Smooth muscle cell (in vitro differentiated cells): ENCODE results near the gene ITPKB. TPM values are rescaled to one million over a fixed set of nuclear protein-coding genes. Genes with fewer than 3 reads are reported as not detected.

ENCODE experiments used
- DNase-seq: peaks from one replicate; lab custom pipeline; 2025; ENCODE audit not compliant: unreplicated experiment; lab: John Stamatoyannopoulos, UW
- H2AFZ ChIP-seq: fragments of 200-600 bp; sonication (generic); 2 replicates; pipeline ENCODE4 v1.6.0; 2016; ENCODE audit warnings: antibody characterized with exemption, low read depth, mild to moderate bottlenecking
- H3F3A ChIP-seq: fragments of 200-600 bp; sonication (generic); 2 replicates; pipeline ENCODE4 v1.6.0; 2017; ENCODE audit warnings: antibody characterized with exemption, low read depth
- H3K27ac ChIP-seq: fragments of 200-600 bp; sonication (generic); 2 replicates; pipeline ENCODE4 v1.5.1; 2016; ENCODE audit warnings: low read depth, mild to moderate bottlenecking
- H3K27me3 ChIP-seq: fragments of 200-600 bp; sonication (generic); 2 replicates; pipeline ENCODE4 v1.6.1; 2016; ENCODE audit warnings: low read depth, mild to moderate bottlenecking
- H3K36me3 ChIP-seq: fragments of 200-600 bp; sonication (generic); 2 replicates; pipeline ENCODE4 v1.5.1; 2016; ENCODE audit warnings: low read depth
- H3K4me1 ChIP-seq: fragments of 200-600 bp; sonication (generic); 2 replicates; pipeline ENCODE4 v1.5.1; 2016; ENCODE audit warnings: low read depth
- H3K4me2 ChIP-seq: fragments of 200-600 bp; sonication (generic); 2 replicates; pipeline ENCODE4 v1.6.0; 2016; ENCODE audit warnings: mild to moderate bottlenecking
- H3K4me3 ChIP-seq: fragments of 200-600 bp; sonication (generic); 2 replicates; pipeline ENCODE4 v1.5.1; 2016; ENCODE audit warnings: mild to moderate bottlenecking
- H3K79me2 ChIP-seq: fragments of 200-600 bp; sonication (generic); 2 replicates; pipeline ENCODE4 v1.6.0; 2016; ENCODE audit warnings: low read depth, mild to moderate bottlenecking
- H3K9ac ChIP-seq: fragments of 200-600 bp; sonication (generic); 2 replicates; pipeline ENCODE4 v1.6.0; 2016; ENCODE audit warnings: low read depth
- H3K9me3 ChIP-seq: fragments of 200-600 bp; sonication (generic); replicated peaks from 2 replicates; pipeline ENCODE4 v1.5.1; 2016; ENCODE audit warnings: low read depth
- H4K20me1 ChIP-seq: fragments of 200-600 bp; sonication (generic); 2 replicates; pipeline ENCODE4 v1.6.0; 2016; ENCODE audit warnings: low read depth
- WGBS: methylation state at CpG from one replicate; pipeline ENCODE4 v1.1.7; 2016; ENCODE audit warnings: low lambda C conversion rate; 5-methylcytosine and 5-hydroxymethylcytosine counted together
- polyA plus RNA-seq: library from polyadenylated mRNA; unstranded; fragments of >200 nt; fragmentation: Nextera tagmentation; extraction: Ambion mirVana; gene quantifications from 2 replicates; pipeline ENCODE4 v1.2.1, GENCODE V29; 2016
- total RNA-seq: library from RNA; depleted of rRNA; stranded (reverse); fragments of >200 nt; gene quantifications from 2 replicates; pipeline ENCODE4 v1.2.3, GENCODE V29; 2014
- TF ChIP-seq, protein P1 (sequence below): fragments of 200-600 bp; sonication (generic); IDR thresholded peaks from 2 replicates; pipeline ENCODE4 v1.5.1; 2017; ENCODE audit warnings: borderline replicate concordance, mild to moderate bottlenecking, antibody characterized with exemption; ENCODE audit not compliant: insufficient read depth, poor library complexity, severe bottlenecking

Gene ITPKB
- total and polyA plus RNA-seq, 2 experiments from 2014 or later = 8.9 to 11.4 TPM

DNA sequence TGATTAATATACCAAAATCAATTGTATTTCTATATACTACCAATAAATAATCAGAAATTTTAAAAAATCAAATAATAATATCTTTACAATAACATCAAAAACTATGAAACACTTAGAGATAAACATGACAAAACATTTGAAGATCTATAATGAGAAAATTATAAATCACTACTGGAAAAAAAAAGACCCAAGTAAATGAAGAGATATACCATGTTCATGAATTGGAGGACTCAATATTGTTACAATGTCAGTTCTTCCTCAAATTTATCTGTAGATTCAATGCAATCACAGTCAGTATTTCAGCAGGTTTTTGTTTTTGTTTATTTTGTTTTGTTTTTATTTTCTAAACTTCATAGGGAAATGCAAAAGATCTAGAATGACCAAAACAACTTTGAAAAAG, 4.2 kb upstream of the ITPKB start:
- H3F3A ChIP-seq = no peaks in the 10 kb centered on the region
- no peak overlapping the region for H3K9ac ChIP-seq
- peaks cover 3% of the 10 kb centered on the region for H3K79me2 ChIP-seq
- H3K4me1 ChIP-seq = peaks cover 6% of the 10 kb centered on the region
- DNase-seq = no peak
- no peaks in the 10 kb centered on the region for H3K27me3 ChIP-seq
- no peak overlapping the region for H3K27ac ChIP-seq
- H3K4me2 ChIP-seq = no peak overlapping the region
- TF ChIP-seq, protein P1, sequence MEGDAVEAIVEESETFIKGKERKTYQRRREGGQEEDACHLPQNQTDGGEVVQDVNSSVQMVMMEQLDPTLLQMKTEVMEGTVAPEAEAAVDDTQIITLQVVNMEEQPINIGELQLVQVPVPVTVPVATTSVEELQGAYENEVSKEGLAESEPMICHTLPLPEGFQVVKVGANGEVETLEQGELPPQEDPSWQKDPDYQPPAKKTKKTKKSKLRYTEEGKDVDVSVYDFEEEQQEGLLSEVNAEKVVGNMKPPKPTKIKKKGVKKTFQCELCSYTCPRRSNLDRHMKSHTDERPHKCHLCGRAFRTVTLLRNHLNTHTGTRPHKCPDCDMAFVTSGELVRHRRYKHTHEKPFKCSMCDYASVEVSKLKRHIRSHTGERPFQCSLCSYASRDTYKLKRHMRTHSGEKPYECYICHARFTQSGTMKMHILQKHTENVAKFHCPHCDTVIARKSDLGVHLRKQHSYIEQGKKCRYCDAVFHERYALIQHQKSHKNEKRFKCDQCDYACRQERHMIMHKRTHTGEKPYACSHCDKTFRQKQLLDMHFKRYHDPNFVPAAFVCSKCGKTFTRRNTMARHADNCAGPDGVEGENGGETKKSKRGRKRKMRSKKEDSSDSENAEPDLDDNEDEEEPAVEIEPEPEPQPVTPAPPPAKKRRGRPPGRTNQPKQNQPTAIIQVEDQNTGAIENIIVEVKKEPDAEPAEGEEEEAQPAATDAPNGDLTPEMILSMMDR = no peak
- H3K36me3 ChIP-seq = no peaks in the 10 kb centered on the region
- no peaks in the 10 kb centered on the region for H4K20me1 ChIP-seq
- H2AFZ ChIP-seq = no peak overlapping the region
- no peaks in the 10 kb centered on the region for H3K9me3 ChIP-seq
- no peak overlapping the region for H3K4me3 ChIP-seq

DNA sequence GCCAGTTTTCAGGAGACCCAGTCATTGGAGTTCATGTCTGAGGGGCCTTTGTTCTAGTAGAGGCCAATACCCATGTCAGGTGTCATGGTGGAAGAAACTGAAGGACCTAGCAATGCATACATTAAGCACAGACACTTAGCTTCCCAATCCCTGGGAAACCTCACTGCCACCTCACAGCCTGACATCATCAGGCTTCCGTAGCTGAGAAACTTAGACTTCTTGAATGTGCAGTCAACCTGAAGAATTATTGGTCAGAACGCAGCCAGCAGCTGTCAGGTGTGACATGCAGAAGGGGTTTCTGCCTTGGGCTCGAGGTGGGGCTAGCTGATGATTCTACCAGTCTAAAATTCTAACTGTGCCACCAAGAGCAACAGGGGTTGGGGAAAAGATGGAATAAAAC, 1.9 kb upstream of the ITPKB start:
- DNase-seq = no peak
- Histone ChIP-seq H3K36me3 (no peaks in the 10 kb centered on the region), H3K4me1 (peaks cover 17% of the 10 kb centered on the region), H3K9ac (no peak overlapping the region), H3K27me3 (no peaks in the 10 kb centered on the region), H3K79me2 (peaks cover 26% of the 10 kb centered on the region), H2AFZ (no peak overlapping the region), H3F3A (no peaks in the 10 kb centered on the region), H3K9me3 (no peaks in the 10 kb centered on the region), H4K20me1 (peaks cover 15% of the 10 kb centered on the region), H3K4me3 (no peak overlapping the region), H3K4me2 (no peak overlapping the region), H3K27ac (no peak overlapping the region)
- TF ChIP-seq, protein P1 = no peak
- WGBS = 69% methylated on average over 3 of the region's 3 CpGs

DNA sequence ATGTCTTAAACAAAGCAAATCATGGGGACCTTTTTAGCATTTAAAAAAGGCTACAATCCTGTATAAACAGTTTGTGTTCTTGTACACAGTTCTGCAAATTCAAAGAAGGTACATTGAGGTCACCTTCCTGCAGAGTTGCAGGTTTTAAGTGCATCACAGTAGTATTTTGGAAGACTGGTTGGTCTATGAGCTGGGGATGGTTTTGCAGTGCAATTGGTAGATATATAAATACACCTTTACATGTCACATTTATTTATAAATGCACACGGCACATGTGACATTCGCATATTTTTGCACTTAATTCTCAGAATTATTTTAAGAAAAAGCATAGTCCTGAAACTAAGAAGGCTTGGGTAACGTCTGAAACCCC, 599 bp upstream of the ITPKB start:
- Histone ChIP-seq H3K9me3 (no peaks in the 10 kb centered on the region), H3K27ac (peak overlapping the region; percentile 34), H3K79me2 (peaks cover 39% of the 10 kb centered on the region), H3K4me3 (peak overlapping the region; percentile 63), H3K27me3 (no peaks in the 10 kb centered on the region), H2AFZ (peak overlapping the region; percentile 50), H3K4me1 (peaks cover 25% of the 10 kb centered on the region), H3F3A (no peaks in the 10 kb centered on the region), H3K9ac (no peak overlapping the region), H3K4me2 (peak overlapping the region; percentile 88), H4K20me1 (peaks cover 29% of the 10 kb centered on the region), H3K36me3 (no peaks in the 10 kb centered on the region)
- 93% methylated on average over 3 of the region's 3 CpGs for WGBS
- TF ChIP-seq, protein P1 = no peak
- no peak for DNase-seq

GRCh38 chr1:226738421-226738994, 574 bp downstream of the ITPKB start:
- DNase-seq = peak; percentile 45
- TF ChIP-seq, protein P1 = no peak
- peaks cover 51% of the 10 kb centered on the region for H3K79me2 ChIP-seq
- H3K27me3 ChIP-seq = no peaks in the 10 kb centered on the region
- H3K4me1 ChIP-seq = peaks cover 25% of the 10 kb centered on the region
- H2AFZ ChIP-seq = peak overlapping the region; percentile 80
- H3K36me3 ChIP-seq = no peaks in the 10 kb centered on the region
- H3K27ac ChIP-seq = peak overlapping the region; percentile 47
- H4K20me1 ChIP-seq = peaks cover 40% of the 10 kb centered on the region
- WGBS = under 1% methylated on average over 49 of the region's 52 CpGs
- peak overlapping the region; percentile 66 for H3K9ac ChIP-seq
- no peaks in the 10 kb centered on the region for H3F3A ChIP-seq
- H3K4me3 ChIP-seq = peak overlapping the region; percentile 63
- peak overlapping the region; percentile 88 for H3K4me2 ChIP-seq
- no peaks in the 10 kb centered on the region for H3K9me3 ChIP-seq
